NCI-H345 (cell line): ENCODE measurements around the gene ADCY5.

Source experiments
- DNase-seq: peaks from one replicate; lab custom pipeline; 2025; lab: John Stamatoyannopoulos, UW

Gene ADCY5

DNA sequence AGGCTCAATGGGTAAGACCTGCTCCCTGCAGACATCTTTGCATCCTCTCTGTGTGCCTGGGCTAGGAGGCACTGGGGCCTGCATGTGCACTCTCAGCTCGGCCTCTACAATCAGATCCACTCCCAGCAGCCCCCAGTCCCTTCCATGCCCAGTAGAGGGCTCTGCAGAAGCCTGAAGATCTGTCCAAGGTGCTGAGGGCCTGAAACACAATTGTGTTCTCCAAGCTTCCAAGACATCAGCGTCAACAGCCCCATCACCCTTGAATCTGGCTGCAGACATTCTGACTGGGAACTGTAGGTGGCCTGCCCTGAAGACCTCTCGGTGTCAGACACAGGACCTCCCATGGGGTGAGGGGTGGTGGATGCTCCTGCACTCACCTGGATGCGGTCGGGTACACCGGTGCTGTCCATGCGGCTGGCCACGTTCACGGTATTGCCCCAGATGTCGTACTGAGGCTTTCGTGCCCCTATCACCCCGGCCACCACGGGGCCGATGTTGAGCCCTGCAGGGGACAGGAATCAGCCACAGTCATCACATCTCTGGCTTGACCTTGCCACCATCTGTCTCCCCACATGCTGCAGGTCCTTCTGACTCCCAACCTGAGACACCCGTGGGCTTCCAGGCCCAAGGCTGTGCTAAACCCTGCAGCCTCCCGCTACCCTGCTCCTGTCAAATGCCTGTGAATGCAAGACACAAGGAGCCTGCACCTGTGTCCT lies 162.4 kb downstream of the ADCY5 start:
- DNase-seq = no peak

DNA sequence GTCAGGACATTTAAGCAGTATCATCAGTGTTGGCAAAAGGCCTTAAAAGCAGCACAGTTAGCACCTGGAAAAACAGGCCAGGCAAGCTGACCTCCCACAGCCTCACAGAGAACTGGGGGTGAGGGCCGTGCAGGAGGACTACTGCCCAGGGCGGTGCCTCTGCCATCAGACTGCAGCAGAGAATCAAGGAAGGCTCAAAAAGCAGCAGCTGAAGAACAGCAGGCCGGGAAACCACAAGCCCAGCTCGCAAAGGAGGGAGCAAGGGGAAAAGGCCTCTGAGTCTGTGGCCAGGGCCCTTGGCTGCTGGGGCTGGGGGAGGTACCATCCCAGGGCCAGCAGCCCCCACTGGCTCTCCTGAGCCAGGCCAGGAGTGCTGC lies 163.0 kb downstream of the ADCY5 start:
- DNase-seq = no peak

DNA sequence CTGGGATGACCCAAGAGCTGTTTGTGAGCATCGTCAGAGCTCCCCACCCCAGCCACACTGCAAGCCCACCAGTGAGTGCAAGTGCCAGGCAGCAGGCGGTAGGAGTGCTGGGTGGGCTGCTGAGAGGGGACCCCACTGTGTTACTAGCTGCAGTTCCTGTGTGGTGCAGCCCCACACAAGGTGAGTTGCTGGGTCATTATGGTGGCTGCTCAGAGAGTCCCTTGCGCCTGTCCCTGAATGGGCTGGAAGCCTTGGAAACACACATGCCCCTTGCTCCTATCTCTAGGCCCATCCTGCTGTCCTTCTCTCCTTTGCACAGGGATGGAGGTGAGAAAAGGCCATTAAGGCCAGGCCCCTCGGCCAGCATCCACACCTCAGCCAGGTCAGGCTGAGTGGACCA lies 163.4 kb downstream of the ADCY5 start:
- no peak for DNase-seq

DNA sequence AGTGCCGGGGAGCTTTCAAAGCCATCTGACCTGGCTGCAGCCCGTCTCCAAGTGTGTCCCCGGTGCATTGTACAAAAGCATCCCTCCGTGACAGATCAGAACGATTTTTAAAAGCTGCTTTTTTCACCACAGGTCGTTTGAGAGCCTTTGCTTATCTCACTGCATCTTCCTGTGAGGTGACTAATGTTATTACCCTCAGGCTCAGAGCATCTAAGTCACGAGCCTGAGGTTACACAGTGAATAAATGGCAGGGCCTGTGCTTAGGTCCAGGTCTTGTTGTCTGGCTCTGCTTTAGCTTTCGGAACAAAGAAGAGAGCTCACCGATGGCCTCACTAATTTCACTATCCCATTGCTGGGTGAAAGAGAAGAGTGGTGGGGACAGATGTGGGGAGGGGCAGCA lies 163.8 kb downstream of the ADCY5 start:
- DNase-seq = no peak

DNA sequence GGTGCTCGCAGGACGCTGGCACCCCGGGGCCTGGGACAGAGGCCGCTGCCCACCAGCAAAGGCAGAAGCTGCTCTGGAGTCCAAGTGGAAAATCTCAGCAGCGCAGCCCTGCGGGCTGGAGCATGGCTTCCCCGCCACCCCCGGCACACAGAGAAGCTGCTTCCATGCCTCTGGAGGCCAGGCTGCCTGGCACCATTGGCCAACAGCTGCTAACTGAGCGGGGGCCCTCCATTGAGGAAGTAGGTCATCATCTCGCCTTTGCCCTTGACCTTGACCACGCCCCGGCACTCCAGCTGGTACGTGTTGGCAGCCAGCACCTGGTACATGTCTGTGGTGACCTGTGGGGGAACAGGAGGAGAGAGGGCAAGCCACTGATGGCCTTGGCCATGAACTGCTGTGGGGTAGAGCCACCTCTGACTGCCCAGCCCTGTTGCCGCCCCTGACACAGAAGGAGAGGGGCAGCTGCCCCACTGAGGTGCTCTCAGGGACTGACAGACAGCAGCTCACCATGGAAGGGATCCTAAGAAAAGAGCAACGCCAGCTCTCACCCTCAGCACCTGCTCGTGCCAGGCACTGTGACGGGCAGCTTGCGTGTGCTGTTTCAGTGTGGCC lies 164.4 kb downstream of the ADCY5 start:
- DNase-seq = no peak

DNA sequence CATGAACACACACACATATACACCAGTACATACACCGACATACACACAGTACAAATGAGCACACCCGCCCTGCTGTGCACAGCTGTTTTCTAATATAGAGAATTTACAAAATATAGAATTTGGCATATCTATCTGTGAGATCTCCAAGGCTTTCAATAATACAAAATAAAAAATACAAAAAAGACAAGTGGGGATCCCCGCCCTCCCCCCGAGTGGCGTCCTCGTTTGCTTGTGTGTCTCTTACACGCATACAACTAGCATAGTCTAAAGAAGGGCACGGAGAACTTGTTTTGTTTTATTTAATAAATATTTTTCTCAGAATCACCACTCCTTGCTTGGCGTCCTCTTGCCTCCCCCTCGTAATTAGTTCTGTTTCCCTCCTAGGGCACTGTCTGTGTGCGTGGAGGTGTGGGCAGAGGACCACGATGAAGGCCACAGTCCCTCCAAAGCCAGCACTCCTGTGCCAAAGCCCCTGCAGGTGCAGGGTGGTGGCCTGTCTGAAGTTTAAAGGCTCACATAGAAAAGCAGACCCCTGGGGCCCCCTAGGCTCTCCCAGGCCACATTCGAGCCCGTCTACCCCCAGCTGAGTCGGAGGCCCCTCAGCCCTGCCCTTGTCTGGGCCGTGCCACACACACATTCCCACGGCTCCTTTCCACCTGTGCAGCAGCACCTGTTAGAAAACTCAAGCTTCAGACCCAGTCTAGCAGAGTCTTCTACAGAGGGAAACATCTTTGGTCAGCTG lies 165.1 kb downstream of the ADCY5 start:
- DNase-seq = no peak

DNA sequence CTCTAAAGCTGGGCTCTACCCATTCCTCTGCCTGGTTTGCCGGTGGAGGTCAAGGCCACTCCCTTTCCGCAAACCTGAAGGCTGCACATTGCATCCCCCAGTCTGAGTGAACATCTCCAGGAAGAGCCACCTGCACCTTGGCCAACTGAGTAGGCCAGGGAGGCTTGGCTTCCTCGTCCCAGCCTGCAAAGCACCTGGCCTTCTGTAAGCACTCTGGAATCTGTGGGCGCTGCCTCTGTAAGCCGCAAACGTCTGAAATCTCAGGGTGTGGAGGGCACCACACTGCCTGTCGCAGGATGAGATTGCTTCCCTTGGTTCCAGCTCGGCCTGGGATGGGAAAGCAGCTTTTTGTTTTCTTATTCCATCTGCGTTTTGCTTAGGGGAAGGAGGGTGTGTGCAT lies 165.8 kb downstream of the ADCY5 start:
- no peak for DNase-seq

DNA sequence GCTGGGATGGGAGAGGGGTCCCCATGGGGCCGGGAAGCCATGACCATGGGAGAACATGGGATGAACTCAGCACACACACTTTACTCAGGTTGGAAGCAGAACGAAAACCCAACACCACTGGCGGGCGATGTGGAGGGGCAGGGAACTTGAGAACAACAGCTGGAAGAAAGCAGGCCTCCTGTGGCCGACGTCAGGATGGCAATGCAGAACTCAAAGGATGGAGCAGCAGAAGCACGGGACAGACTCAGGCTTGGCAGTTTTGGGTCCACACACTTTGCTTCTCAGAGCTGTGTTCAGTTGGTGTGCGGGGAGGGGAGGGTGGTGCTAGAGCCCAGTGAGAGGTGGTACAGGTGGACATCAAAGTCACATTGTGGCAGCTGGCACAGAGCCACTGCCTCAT lies 166.4 kb downstream of the ADCY5 start:
- DNase-seq = no peak

DNA sequence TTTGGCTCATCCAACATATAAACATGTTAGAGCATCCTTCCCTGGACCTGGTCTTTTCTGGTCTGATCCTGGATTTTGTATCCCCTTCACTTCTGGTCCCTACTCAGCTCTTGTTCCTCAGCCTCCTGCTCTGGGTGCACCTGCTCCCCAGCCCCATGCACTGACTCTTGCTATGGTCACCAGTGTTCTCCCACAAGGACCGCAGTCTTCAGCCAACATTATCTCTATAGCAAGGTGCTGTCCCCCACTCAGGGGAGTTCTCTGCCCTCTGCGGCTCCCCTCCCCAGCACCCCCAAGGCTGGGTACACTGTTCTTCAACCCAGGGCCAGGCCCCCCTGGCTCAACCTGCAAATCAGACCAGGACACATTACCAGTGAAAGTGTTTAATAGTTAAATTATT lies 167.0 kb downstream of the ADCY5 start:
- DNase-seq = no peak

DNA sequence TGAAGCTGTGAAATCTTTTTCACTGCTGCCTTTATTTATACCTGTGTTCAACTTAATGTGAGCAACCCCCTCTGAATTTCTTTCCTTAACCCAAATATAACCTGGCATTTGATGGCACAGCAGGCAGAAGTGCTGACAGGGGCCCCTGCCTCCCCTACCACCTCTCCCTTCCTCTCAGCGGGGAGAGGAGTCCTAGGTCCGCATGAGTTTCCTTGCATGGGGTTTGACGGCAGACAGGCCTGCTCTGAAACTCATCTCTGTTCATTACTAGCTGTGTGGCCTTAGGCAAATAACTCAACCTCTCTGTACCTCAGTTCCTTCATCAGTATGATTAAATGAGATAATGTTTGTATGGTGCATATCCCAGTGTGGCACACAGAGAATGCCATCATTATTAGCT lies 167.5 kb downstream of the ADCY5 start:
- no peak for DNase-seq

DNA sequence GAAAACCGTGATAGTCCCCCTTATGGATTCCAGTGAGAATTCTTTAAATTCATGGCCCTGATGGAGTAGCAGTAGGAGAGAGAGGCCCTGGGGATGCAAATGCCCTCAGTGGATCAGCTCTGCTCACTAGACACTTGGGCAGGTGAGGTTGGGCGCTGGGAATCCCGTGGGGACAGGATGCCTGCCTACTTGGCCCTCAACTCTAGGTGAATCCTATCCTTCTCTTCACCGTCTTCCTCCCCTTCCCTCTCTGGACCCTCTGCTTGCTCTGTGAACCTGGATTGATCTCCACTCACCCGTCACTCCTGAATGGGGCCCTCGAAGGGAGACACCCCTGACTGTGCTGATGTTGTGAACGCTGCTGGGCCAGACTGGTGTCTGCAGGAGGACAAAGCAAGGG lies 169.8 kb downstream of the ADCY5 start:
- no peak for DNase-seq

DNA sequence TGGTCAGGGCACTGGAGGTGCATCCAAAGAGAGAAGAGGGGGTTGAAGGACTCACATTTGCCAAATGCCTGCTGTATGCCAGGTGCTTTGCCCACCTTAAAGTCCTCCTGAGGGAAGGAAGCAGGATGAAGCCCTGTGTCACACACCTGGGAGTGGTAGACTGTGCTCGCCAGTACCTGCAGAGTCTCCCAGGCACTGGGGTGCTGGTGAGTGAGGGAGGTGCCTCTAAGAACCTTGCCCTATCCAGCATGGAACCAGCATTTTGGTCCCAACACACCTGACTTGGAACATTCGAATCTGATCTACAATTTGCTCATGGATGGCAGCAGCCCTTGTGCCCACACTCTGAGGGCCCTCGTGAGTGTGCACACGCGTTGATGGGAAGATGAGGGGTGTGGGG lies 170.4 kb downstream of the ADCY5 start:
- DNase-seq = no peak

DNA sequence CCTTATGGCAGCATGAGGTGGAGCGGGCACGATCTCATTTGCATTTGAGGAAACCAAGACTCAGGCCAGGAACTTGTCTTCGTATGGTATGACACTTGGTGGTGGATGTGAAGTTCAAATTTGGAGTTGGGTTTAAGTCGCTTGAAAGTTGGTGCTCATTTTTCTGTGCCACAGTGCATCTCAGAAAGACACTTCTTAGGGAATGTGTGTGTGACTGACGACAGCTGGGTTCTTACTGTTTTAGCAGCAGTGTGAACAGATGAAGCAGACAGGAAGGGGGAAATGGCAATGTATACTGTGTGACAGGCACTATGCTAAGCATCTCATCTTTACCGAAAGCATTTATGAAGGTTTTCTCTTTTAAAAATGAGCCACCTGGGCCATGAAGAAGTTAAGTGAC lies 171.8 kb downstream of the ADCY5 start:
- DNase-seq = no peak

DNA sequence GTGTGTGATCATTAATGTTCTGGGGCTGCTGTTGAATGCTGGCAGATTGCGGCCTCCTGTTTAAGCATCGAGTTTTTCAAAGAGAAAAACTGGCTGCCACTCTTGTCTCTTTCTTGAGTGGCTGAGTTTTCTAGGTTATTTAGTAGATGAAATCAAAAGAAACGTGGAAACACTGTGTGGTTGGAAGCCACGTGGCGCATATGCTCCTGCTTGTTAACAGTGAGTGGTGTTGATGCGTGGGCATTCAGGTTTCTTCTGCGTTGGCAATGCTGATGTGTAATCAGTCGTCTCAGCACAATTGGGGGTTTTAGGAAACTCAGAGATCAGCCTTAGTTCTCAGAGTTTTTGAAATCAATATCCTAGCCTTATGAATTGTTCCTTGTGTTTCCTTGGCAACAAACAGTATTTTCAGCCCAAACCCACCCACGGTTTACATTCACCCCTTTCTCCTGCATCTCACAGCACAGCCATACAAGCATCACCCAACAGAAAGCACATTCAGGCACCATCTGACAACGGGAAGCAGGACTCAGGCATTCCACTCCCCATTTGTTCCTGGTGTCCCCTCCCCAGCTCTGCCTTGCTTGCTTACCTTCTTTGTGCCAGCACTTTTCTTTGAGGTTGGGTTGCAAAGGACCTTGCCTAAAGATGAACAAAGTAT lies 172.4 kb downstream of the ADCY5 start:
- no peak for DNase-seq

DNA sequence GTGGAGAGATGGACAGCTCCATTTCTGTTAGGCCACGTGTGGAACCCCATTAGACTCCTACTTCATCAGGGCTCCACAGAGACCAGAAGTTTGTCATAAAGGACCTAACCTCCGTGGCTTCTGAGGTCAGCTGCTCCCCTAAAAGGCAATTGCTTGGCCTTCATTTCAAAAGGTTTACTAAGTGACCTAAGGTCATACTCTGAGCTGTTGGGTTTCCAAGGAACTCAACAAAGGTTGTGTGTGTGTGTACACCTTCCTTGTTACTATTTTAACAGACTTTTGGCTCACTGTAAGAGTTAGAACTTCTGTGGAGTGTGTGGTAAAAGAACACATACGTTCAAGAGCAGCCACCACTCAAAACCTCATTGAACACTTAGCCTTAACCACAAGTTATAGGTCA lies 173.2 kb downstream of the ADCY5 start:
- DNase-seq = no peak

DNA sequence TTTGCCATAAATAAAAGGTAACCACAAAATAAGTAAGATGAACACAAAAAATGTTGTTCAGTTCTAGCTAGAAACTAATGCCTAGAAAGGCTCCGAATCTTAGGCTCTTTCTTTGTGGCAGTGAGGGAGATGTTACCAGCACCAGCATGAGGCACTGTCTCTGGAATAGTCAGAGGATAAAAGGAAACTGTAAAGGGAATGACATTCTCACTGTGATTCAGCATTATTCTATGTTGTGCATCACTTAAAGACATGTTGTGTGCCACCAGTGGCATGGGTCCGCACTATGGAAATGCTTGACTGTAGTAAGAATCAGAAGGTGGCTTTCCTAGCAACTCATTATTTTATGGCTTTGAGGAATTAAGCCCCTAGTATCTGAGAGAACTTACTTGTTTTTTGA lies 176.3 kb downstream of the ADCY5 start:
- no peak for DNase-seq

DNA sequence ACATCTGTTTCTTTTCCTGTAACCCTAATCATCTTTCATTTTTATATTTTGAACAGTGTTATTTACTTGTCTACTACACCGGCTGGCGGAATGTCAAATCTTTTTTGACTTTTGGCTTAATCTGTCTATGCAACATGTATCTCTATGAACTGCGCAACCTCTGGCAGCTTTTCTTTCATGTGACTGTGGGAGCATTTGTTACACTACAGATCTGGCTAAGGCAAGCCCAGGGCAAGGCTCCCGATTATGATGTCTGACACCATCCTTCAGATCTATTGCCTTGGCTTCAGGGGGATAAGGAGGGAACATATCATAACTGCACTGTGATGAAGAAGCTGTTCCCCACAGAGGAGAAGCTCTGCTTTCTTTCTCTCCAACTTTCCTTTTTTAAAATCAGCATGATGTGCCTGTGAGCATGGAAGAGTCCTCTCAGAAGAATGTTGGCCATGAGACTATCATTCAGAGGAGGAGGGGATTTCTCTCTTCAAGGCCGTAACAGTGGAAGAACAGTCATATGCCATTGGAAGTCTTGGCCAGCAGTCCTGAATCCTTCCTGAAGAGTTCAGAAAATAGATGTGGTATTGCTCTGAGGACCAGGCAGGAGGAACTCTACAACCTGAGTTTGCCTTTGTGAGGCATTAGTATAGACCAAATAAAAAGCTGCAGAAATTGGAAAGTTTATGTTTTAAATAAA lies 177.3 kb downstream of the ADCY5 start:
- no peak for DNase-seq

DNA sequence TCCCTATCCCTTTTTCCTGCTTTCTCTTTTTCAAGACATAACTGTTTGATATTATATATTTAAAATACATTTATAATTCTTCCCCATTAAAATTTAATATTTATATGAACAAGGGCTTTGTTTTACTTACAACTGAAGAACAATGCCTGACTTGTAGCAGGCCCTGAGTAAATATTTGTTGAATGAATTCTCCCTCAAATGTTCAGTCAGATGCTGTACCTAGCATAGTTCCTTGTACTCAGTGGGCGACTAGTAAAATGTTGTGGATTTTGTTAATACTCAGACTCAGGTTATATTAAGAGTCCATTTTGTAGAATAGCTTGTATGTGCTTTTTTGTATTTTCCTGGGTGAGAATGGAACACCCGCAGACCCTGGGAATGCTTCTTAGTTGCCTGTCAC lies 178.1 kb downstream of the ADCY5 start:
- no peak for DNase-seq

DNA sequence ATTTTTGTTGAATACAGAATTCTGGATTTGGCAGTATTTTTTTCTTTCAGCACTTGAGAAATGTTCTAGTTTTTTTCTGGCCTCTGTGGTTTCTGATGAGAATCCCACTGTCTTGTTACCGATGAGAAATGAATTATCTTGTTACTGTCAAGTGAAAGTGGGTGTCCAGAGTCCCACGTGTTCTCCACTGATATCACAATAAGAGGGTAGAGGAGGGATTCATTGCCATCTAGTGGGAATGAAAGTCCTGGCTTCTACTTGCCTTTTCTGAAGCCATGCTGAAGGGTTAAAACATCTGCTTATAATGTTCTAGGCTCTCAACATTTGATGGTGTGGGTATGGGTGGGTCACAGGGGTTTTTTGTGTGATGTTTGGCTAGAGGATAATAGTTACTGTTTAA lies 181.1 kb downstream of the ADCY5 start:
- DNase-seq = no peak

DNA sequence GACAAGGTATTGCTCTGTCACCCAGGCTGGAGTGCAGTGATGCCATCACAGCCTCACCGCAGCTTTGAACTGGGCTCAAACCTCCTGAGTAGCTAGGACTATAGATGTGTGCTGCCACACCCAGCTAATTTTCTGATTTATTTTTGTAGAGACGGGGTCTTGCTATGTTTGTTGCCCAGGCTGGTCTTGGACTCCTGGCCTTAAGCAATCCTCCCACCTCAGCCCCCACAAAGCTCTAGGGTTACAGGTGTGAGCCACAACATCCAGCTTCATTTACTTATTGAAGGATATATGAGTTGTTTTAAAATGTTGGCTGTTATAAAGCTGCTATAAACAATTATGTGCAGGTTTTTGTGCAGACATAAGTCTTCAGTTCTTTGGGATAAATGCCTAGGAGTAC lies 184.9 kb downstream of the ADCY5 start:
- no peak for DNase-seq

DNA sequence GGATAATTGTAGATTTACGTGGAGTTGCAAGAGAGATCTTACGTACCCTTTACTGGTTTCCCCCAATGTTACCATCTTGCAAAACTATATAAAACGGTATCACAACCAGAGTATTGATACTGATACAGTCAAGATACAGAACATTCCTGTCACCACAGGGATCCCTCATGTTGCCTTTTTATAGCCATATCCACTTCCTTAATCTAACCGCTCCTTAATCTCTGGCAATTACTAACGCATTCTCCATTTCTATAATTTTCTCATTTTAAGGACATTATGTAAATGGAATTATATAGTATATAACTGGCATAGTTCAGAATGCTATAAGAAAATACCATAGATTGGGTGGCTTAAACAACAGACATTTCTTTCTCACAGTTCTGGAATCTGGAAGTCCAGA lies 186.0 kb downstream of the ADCY5 start:
- no peak for DNase-seq

DNA sequence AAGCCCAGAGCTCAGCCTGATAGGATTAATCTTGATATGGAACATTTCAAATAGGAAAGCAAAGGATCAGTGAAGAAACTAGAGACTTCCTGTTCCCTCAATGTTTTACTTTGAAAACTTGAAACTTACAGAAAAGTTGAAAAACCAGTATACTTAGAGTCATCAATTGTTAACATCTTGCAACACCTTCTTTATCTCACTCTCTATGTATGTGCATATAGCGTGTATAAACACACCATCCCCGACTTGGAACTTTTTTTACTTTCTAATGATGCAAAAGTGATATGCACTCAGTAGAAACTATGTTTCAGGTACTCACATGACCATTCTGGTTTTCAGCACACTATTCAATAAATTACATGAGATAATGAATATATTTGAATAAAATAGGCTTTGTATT lies 186.7 kb downstream of the ADCY5 start:
- DNase-seq = no peak
